B cell (primary cell): ENCODE results near the gene FCRL3. TPM values are rescaled to one million over a fixed set of nuclear protein-coding genes. Genes with fewer than 3 reads are reported as not detected.

Experiments
- ATAC-seq: fragments of 200-7000 bp; cut with Tn5 transposase; one replicate; pipeline ENCODE4 v1.10.0; 2021; ENCODE audit warnings: low read depth, mild to moderate bottlenecking, moderate number of reproducible peaks, moderate library complexity
- CTCF ChIA-PET: fragments of 350-600 bp; sonication (Branson Sonifier 250); formaldehyde crosslinking; loops from one replicate; lab custom pipeline; 2021; ENCODE audit warnings: antibody characterized with exemption, inconsistent platforms; lab: Charles Lee
- POLR2A ChIA-PET: fragments of 350-600 bp; sonication (Branson Sonifier 250); formaldehyde crosslinking; loops from one replicate; lab custom pipeline; 2021; ENCODE audit warnings: antibody characterized with exemption; lab: Charles Lee
- DNase-seq: peaks from one replicate; pipeline ENCODE4 v3.0.0; 2013
- H2AFZ ChIP-seq: 2 replicates; pipeline ENCODE4 v1.6.1; 2012; ENCODE audit warnings: mild to moderate bottlenecking, low read depth, low read length; ENCODE audit not compliant: insufficient read depth, poor library complexity, severe bottlenecking
- H3K27ac ChIP-seq, 2 donors: 1 replicate in 1 of 2; 2 replicates in 1 of 2; pipeline ENCODE4 v1.5.1; 2012 to 2013; ENCODE audit warnings: low read length in 2 of 2, mild to moderate bottlenecking in 2 of 2, moderate library complexity in 1 of 2
- H3K27me3 ChIP-seq, 4 experiments: fragments of 200-600 bp in 1 of 4; sonication (generic) in 1 of 4; replicated peaks in 1 of 4; 1 replicate in 2 of 4; 2 replicates in 2 of 4; pipeline versions ENCODE4 v1.6.1 to v1.7.0; 2013 to 2016; ENCODE audit warnings: low read length in 3 of 4, mild to moderate bottlenecking in 2 of 4, mixed read lengths in 1 of 4, moderate library complexity in 1 of 4; ENCODE audit not compliant: insufficient read depth in 4 of 4, control insufficient read depth in 3 of 4; ENCODE audit errors: control extremely low read depth in 1 of 4
- H3K36me3 ChIP-seq, 2 experiments: replicated peaks in 1 of 2; 1 replicate in 1 of 2; 2 replicates in 1 of 2; pipeline versions ENCODE4 v1.6.1 to v1.7.1; 2013; ENCODE audit warnings: low read length in 1 of 2; ENCODE audit not compliant: insufficient read depth in 2 of 2, control insufficient read depth in 1 of 2; ENCODE audit errors: control extremely low read depth in 1 of 2, extremely low read depth in 1 of 2
- H3K4me1 ChIP-seq, 2 donors: fragments of 200-600 bp in 1 of 2; sonication (generic) in 1 of 2; 1 replicate in 1 of 2; 2 replicates in 1 of 2; pipeline versions ENCODE4 v1.5.1 to v1.6.1; 2013 to 2017; ENCODE audit warnings: low read length in 2 of 2; ENCODE audit not compliant: control insufficient read depth in 2 of 2, insufficient read depth in 2 of 2
- H3K4me2 ChIP-seq: replicated peaks from 2 replicates; pipeline ENCODE3; 2012; ENCODE audit warnings: mild to moderate bottlenecking, low read depth, low read length; ENCODE audit not compliant: poor library complexity, severe bottlenecking
- H3K4me3 ChIP-seq, 5 experiments: fragments of 200-600 bp in 1 of 5; sonication (generic) in 1 of 5; 1 replicate in 3 of 5; 2 replicates in 2 of 5; pipeline versions ENCODE4 v1.5.1 to v1.7.0; 2011 to 2016; ENCODE audit warnings: low read length in 4 of 5, mild to moderate bottlenecking in 4 of 5, low read depth in 2 of 5, control low read depth in 1 of 5, moderate library complexity in 1 of 5; ENCODE audit not compliant: insufficient read depth in 1 of 5; ENCODE audit errors: control extremely low read depth in 1 of 5, extremely low read depth in 1 of 5
- H3K79me2 ChIP-seq: fragments of 200-600 bp; sonication (generic); one replicate; pipeline ENCODE4 v1.6.0; 2016; ENCODE audit warnings: low read length; ENCODE audit not compliant: control insufficient read depth, insufficient read depth
- H3K9ac ChIP-seq: fragments of 200-600 bp; sonication (generic); 2 replicates; pipeline ENCODE4 v1.6.1; 2017; ENCODE audit warnings: mild to moderate bottlenecking, low read length, moderate library complexity
- H3K9me3 ChIP-seq, 3 donors: one replicate each; pipeline versions ENCODE4 v1.6.1 to v1.7.1; 2013; ENCODE audit warnings: low read length in 2 of 3; ENCODE audit not compliant: control insufficient read depth in 2 of 3, insufficient read depth in 1 of 3; ENCODE audit errors: control extremely low read depth in 1 of 3
- H4K20me1 ChIP-seq: 2 replicates; pipeline ENCODE4 v1.6.0; 2012; ENCODE audit warnings: mild to moderate bottlenecking, low read length; ENCODE audit not compliant: insufficient read depth, control insufficient read depth, poor library complexity, severe bottlenecking
- H3K27ac Mint-ChIP-seq: one replicate; pipeline ENCODE4 v1.8.0; 2021; ENCODE audit warnings: mixed read lengths
- H3K27me3 Mint-ChIP-seq: one replicate; pipeline ENCODE4 v1.8.0; 2021; ENCODE audit warnings: mixed read lengths
- H3K4me1 Mint-ChIP-seq: one replicate; pipeline ENCODE4 v1.8.0; 2021; ENCODE audit warnings: mixed read lengths
- H3K4me3 Mint-ChIP-seq: one replicate; pipeline ENCODE4 v1.8.0; 2021; ENCODE audit warnings: mixed read lengths
- H3K9me3 Mint-ChIP-seq: one replicate; pipeline ENCODE4 v1.8.0; 2022; ENCODE audit warnings: mixed read lengths; ENCODE audit not compliant: insufficient read depth
- EZH2 ChIP-seq: IDR thresholded peaks from 2 replicates; pipeline ENCODE4 v1.6.1; 2012; ENCODE audit warnings: borderline replicate concordance, low read depth, mild to moderate bottlenecking, moderate library complexity, low read length; ENCODE audit not compliant: insufficient read depth, poor library complexity, severe bottlenecking
- WGBS: methylation state at CpG from one replicate; pipeline ENCODE4 v1.1.5; 2013; ENCODE audit warnings: missing lambda C conversion rate; ENCODE audit not compliant: insufficient coverage; 5-methylcytosine and 5-hydroxymethylcytosine counted together
- intact Hi-C: fragments of 100-400 bp; cut with micrococcal nuclease; formaldehyde crosslinking; loops from one replicate; pipeline ENCODE4 v1.10.0; 2022
- polyA plus RNA-seq: library from polyadenylated mRNA; depleted of rRNA; stranded (reverse); fragments of >200 nt; gene quantifications from 2 replicates; pipeline ENCODE4 v1.2.3, GENCODE V29; 2012
- total RNA-seq, 2 donors: library from RNA; stranded (reverse); fragments of 120-200 nt in 1 of 2; gene quantifications; 1 replicate in 1 of 2; 2 replicates in 1 of 2; pipeline versions ENCODE4 v1.2.3 to v1.2.4, GENCODE V29; 2013 to 2022
- TF ChIP-seq, protein P1 (sequence below): fragments of 200-600 bp; IDR thresholded peaks from one replicate; pipeline ENCODE4 v1.8.0; 2022; ENCODE audit warnings: antibody characterized with exemption, mild to moderate bottlenecking

Gene FCRL3
- total and polyA plus RNA-seq, 2 donors (not counting 1 experiment from before 2014, with no cell fraction given), result 115 to 220 TPM

DNA sequence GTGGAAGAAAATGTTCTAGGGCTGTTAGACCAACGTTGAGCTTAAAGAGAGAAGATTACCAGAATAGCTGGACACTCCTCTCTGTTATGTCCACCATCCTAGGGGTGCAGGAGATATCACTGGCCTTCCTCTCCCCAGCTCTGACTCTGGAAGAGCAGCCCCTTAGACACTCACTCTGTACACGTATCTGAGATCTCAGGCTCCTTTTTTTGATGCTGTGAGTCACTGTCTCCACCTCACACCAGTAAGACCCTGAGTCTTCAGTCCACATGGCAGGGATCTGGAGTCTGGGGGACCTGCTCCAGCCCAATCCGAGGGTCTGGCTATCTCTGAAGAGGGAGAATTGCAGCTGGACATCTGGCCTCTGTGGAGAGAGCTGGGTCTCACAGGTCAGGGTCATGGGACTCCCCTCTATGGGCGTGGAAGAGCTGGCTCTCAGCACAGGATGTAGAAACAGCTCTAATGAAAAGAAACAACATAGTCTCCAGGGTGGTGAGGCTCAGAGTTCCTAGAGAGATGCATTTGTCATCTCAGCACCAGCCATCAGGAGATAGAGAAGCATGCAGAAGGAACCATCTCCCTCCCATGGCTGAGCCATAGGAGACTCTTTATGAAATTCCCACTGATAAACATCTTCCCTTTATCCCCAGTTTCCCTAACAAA, 3.5 kb downstream of the FCRL3 start:
- H3K9me3 ChIP-seq, result no peaks in the 10 kb centered on the region
- peak overlapping the region; percentile 71 for H3K4me3 Mint-ChIP-seq
- TF ChIP-seq, protein P1, sequence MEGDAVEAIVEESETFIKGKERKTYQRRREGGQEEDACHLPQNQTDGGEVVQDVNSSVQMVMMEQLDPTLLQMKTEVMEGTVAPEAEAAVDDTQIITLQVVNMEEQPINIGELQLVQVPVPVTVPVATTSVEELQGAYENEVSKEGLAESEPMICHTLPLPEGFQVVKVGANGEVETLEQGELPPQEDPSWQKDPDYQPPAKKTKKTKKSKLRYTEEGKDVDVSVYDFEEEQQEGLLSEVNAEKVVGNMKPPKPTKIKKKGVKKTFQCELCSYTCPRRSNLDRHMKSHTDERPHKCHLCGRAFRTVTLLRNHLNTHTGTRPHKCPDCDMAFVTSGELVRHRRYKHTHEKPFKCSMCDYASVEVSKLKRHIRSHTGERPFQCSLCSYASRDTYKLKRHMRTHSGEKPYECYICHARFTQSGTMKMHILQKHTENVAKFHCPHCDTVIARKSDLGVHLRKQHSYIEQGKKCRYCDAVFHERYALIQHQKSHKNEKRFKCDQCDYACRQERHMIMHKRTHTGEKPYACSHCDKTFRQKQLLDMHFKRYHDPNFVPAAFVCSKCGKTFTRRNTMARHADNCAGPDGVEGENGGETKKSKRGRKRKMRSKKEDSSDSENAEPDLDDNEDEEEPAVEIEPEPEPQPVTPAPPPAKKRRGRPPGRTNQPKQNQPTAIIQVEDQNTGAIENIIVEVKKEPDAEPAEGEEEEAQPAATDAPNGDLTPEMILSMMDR, result no peak
- TF ChIP-seq EZH2, result no peak
- peak overlapping the region; percentile 26 to 86 for H3K27ac ChIP-seq
- ChIA-PET CTCF (interaction anchor here (0.8 to 2.1 kb wide), 4 partner anchors 76 to 121 kb away, joined by 3 to 14 read pairs (median 5); no protein-coding TSS in a partner anchor), POLR2A (interaction anchor here (1.0 to 1.5 kb wide), 2 partner anchors 28 to 29 kb away, joined by 3 read pairs; no protein-coding TSS in a partner anchor)
- H3K36me3 ChIP-seq, result peaks cover 0 to 16% of the 10 kb centered on the region in 2 experiments
- H3K27me3 ChIP-seq, result no peaks in the 10 kb centered on the region
- H3K27ac Mint-ChIP-seq, result peak overlapping the region; percentile 90
- ATAC-seq (peak; percentile 34), DNase-seq (no peak)
- H3K4me1 ChIP-seq, result peaks cover 85 to 90% of the 10 kb centered on the region in 2 donors
- 67% methylated on average over 3 of the region's 4 CpGs for WGBS
- intact Hi-C loops, result loop anchor here (5.0 kb wide), 1 partner anchor 35 kb away; no protein-coding TSS in a partner anchor
- no peak overlapping the region for H2AFZ ChIP-seq
- no peaks in the 10 kb centered on the region for H3K27me3 Mint-ChIP-seq
- H3K4me3 ChIP-seq, result peak overlapping the region in 4 of 5 experiments; percentile 13 to 35 (median 17)
- H3K4me1 Mint-ChIP-seq, result peaks cover 90% of the 10 kb centered on the region
- H3K4me2 ChIP-seq, result peak overlapping the region; percentile 73
- no peaks in the 10 kb centered on the region for H4K20me1 ChIP-seq
- peak overlapping the region; percentile 73 for H3K9ac ChIP-seq
- peaks cover 72% of the 10 kb centered on the region for H3K79me2 ChIP-seq
- no peaks in the 10 kb centered on the region for H3K9me3 Mint-ChIP-seq

DNA sequence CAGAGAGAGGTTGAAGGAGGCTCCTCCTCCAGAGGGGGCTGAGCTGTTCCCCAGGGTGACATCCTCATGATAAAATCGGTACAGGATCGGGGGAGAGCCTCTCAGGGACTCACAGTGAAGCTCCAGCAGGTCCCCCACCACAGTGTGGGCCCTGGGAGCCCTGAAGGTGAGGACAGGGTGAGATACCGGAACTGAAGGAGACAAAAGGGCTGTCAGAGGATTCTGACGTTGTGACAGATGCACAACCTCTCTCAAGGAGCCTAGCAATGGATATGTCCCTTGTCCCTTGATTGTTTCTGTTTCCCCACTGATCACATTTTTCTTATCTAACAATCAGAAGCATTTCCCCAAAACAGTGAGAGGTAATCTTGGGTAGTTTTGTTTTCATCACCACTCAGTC, 5.2 kb downstream of the FCRL3 start:
- intact Hi-C loops, result loop anchor here (2.0 to 5.0 kb wide), 2 partner anchors 37 to 79 kb away; no protein-coding TSS in a partner anchor
- ATAC-seq, result no peak
- peak overlapping the region; percentile 24 for H3K4me3 Mint-ChIP-seq

More for the DNA sequence above, 5.2 kb downstream of the FCRL3 start:
- 93% methylated on average over 3 of the region's 4 CpGs for WGBS
- H3K4me3 ChIP-seq, result peak overlapping the region in 2 of 5 experiments; percentile 2 to 27
- peaks cover 0 to 19% of the 10 kb centered on the region in 2 experiments for H3K36me3 ChIP-seq
- H3K4me2 ChIP-seq, result peak overlapping the region; percentile 73
- H3K27me3 ChIP-seq, result no peaks in the 10 kb centered on the region
- no peak for TF ChIP-seq EZH2
- TF ChIP-seq, protein P1, result no peak
- Mint-ChIP-seq H3K27ac (peak overlapping the region; percentile 83), H3K9me3 (no peaks in the 10 kb centered on the region), H3K4me1 (peaks cover 87% of the 10 kb centered on the region), H3K27me3 (no peaks in the 10 kb centered on the region)
- ChIA-PET CTCF (interaction anchor here (1.3 to 2.1 kb wide), 3 partner anchors 78 to 118 kb away, joined by 3 to 14 read pairs (median 5); no protein-coding TSS in a partner anchor), POLR2A (interaction anchor here (0.6 kb wide), 1 partner anchor 64 kb away, joined by 3 read pairs; no protein-coding TSS in a partner anchor)
- H3K9me3 ChIP-seq, result no peaks in the 10 kb centered on the region
- DNase-seq, result no peak
- H3K4me1 ChIP-seq, result peaks cover 80 to 87% of the 10 kb centered on the region in 2 donors
- H3K27ac ChIP-seq, result peak overlapping the region; percentile 35 to 86
- peak overlapping the region; percentile 18 for H3K9ac ChIP-seq
- H2AFZ ChIP-seq, result no peak overlapping the region
- H3K79me2 ChIP-seq, result peaks cover 79% of the 10 kb centered on the region
- no peaks in the 10 kb centered on the region for H4K20me1 ChIP-seq
